Fibroblast of the aortic adventitia (primary cell): ENCODE measurements around the gene EGR4. TPM values are rescaled to one million over a fixed set of nuclear protein-coding genes. Genes with fewer than 3 reads are reported as not detected.

Experiments
- DNase-seq: peaks from one replicate; pipeline ENCODE4 v3.0.0-alpha.2; 2010; ENCODE audit warnings: low read depth
- H3K4me3 ChIP-seq: 2 replicates; pipeline ENCODE4 v1.5.1; 2011; ENCODE audit warnings: low read depth, mild to moderate bottlenecking, control low read depth, low read length, moderate library complexity
- CTCF ChIP-seq: IDR thresholded peaks from 2 replicates; pipeline ENCODE4 v1.5.1; 2011; ENCODE audit warnings: mild to moderate bottlenecking, low read length, control low read depth, inconsistent platforms; ENCODE audit not compliant: insufficient read depth
- total RNA-seq: library from RNA; depleted of rRNA; stranded (reverse); fragments of >200 nt; gene quantifications from 2 replicates; pipeline ENCODE4 v1.2.3, GENCODE V29; 2012; ENCODE audit warnings: low replicate concordance

Gene EGR4
- total RNA-seq, 1 donor, result not detected

- H3K4me3 ChIP-seq, result no peak overlapping the region
- no peak for DNase-seq
- TF ChIP-seq CTCF, result no peak
Measured at GRCh38 chr2:73268830-73269685, 24.3 kb downstream of the EGR4 start.

- DNase-seq, result no peak
- H3K4me3 ChIP-seq, result no peak overlapping the region
- TF ChIP-seq CTCF, result no peak
Measured at GRCh38 chr2:73268366-73268829, 24.9 kb downstream of the EGR4 start.

- no peak overlapping the region for H3K4me3 ChIP-seq
- DNase-seq, result no peak
- no peak for TF ChIP-seq CTCF
Measured at GRCh38 chr2:73267008-73267407, 26.3 kb downstream of the EGR4 start.

- no peak overlapping the region for H3K4me3 ChIP-seq
- no peak for DNase-seq
- no peak for TF ChIP-seq CTCF
Measured at GRCh38 chr2:73266061-73266901, 27.1 kb downstream of the EGR4 start.

GRCh38 chr2:73265298-73266060 is 27.9 kb downstream of the EGR4 start:
- no peak for TF ChIP-seq CTCF
- no peak for DNase-seq
- no peak overlapping the region for H3K4me3 ChIP-seq

- H3K4me3 ChIP-seq, result no peak overlapping the region
- no peak for TF ChIP-seq CTCF
- no peak for DNase-seq
Measured at GRCh38 chr2:73264783-73265182, 28.6 kb downstream of the EGR4 start.
